DOHH2 (cell line): ENCODE results near the gene WDR91.

ENCODE experiments used
- CTCF ChIP-seq: fragments of 200-600 bp; sonication (generic); IDR thresholded peaks from one replicate; pipeline ENCODE4 v1.5.1; 2014; ENCODE audit warnings: antibody characterized with exemption, mild to moderate bottlenecking, low read depth, low read length; ENCODE audit not compliant: poor library complexity, severe bottlenecking
- EZH2phosphoT487 ChIP-seq: fragments of 200-600 bp; sonication (generic); IDR thresholded peaks from 2 replicates; pipeline ENCODE4 v1.6.1; 2017; ENCODE audit warnings: borderline replicate concordance, mild to moderate bottlenecking, antibody characterized with exemption, low read length, moderate library complexity, mixed read lengths

DNA sequence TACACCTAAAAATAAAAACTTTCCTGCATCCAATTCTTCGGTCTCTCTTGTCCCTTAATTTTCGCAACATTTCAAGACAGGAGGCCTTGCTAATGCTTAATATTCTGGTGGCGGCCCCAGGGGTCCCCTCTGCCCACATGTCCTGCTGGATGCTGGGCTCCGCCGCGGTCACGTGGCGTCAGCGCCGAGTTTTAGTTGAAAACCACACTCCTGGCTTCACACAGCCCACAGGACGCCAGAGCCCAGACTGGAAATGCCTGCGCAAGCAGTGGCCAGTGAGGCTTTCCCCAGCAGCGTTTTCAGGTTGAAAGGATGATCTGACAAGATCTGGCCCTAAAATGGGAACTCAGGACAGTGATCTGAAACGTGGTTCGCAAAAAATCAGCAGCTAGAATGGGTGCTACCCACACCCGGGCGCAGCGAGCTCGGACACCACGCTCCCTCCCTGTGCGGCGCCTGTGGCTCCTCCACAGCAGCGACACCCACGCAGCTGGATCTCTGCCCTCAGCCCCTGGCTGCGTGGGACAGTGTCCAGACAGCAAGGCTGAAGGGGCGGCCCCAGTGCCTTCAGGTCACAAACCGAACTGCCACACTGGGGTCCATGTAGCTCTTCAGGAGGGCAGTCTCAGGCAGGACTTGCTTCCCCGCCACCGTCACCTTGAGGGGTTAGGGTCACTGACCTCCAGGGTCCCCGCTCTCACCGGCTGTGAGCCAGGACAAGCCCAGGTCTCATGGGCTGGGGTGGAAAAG is 29.2 kb downstream of the WDR91 start:
- TF ChIP-seq CTCF (no peak), EZH2phosphoT487 (no peak)
